ENCODE results near the gene ARHGEF28.

Gene ARHGEF28

DNA sequence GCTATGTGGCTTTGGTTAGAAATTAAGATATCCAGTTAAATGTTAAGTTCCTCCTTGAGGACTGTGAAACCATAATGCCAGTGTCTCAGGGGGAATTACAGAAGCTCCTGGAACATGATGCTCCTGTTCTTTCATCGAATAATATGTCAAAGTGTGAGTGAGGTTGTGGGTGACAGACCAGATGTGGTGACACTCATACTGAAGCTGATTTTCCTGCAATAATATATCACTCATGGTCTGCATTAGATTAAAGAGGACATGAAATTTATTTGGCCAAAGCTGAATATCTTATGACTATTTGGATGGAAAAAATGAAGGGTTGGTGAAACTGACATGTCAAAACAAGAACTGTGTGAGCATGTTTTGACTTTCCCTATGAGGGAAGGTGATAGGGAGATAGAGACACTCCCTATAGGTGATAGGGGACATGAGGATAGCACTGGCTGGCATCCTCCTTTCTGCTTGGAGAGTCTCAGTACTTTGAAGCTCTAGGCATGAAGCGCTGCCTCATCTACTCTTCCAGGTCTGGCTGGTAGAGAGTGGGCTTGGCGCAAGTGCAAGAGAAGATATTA, 173.5 kb downstream of the ARHGEF28 start:
- TF ChIP-seq, protein P1, sequence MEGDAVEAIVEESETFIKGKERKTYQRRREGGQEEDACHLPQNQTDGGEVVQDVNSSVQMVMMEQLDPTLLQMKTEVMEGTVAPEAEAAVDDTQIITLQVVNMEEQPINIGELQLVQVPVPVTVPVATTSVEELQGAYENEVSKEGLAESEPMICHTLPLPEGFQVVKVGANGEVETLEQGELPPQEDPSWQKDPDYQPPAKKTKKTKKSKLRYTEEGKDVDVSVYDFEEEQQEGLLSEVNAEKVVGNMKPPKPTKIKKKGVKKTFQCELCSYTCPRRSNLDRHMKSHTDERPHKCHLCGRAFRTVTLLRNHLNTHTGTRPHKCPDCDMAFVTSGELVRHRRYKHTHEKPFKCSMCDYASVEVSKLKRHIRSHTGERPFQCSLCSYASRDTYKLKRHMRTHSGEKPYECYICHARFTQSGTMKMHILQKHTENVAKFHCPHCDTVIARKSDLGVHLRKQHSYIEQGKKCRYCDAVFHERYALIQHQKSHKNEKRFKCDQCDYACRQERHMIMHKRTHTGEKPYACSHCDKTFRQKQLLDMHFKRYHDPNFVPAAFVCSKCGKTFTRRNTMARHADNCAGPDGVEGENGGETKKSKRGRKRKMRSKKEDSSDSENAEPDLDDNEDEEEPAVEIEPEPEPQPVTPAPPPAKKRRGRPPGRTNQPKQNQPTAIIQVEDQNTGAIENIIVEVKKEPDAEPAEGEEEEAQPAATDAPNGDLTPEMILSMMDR (IDR thresholded peaks at IDR 0.05) = no peak
- Mint-ChIP-seq H3K27me3 (ENCODE audit: low read depth, poor library complexity) (peaks cover 20% of the 10 kb centered on the region), H3K4me3 (no peak overlapping the region), H3K27ac (no peak overlapping the region), H3K4me1 (peaks cover 20% of the 10 kb centered on the region), H3K9me3 (no peaks in the 10 kb centered on the region), H3K36me3 (ENCODE audit: low read depth) (no peaks in the 10 kb centered on the region)
- DNase-seq = no peak

DNA sequence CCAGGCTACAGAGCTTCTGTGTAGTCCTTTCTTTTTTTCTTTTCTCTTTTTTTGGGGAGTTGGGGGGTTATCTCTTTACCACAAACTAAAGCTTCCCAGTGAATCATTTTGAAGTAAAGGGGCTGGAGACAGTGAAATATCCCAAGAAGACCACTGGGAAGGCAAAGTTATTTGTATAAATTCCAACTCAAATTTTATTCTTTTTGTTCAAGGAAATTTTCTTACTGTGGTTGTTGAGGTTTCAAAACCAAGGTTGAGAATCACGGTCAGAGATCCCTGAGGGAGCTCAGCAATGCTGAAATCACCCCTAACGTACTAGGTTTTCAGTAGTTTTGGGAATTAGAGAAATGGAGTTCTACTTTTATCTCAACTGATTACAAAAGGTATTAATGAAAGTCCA, 175.7 kb downstream of the ARHGEF28 start:
- TF ChIP-seq, protein P1 (IDR thresholded peaks at IDR 0.05) = no peak
- no peak for DNase-seq
- peaks cover 12% of the 10 kb centered on the region for H3K4me1 Mint-ChIP-seq
- peaks cover 25% of the 10 kb centered on the region for H3K27me3 Mint-ChIP-seq (ENCODE audit: low read depth, poor library complexity)
- H3K9me3 Mint-ChIP-seq = no peaks in the 10 kb centered on the region
- H3K36me3 Mint-ChIP-seq (ENCODE audit: low read depth) = no peaks in the 10 kb centered on the region
- no peak overlapping the region for H3K27ac Mint-ChIP-seq
- H3K4me3 Mint-ChIP-seq = no peak overlapping the region

DNA sequence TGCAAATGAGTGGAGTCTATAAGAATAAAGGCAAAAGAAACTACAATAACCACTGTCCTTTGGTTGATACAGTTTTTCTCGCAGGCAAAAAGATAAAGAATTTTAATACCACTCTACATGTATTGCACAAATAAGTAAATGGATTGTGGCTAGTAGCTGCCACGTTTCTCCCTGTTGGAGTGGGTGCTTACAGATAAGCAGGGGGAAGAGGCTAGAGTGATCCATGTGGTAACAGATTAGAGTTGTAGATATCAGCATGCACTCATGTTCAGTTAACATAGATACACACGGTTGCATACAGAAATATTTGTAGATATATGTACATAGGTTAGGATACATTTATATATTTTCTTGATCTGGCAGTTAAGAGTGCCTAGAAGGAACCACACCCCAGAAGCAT, 179.5 kb downstream of the ARHGEF28 start:
- peaks cover 26% of the 10 kb centered on the region for H3K27me3 Mint-ChIP-seq (ENCODE audit: low read depth, poor library complexity)
- TF ChIP-seq, protein P1 (IDR thresholded peaks at IDR 0.05) = no peak
- no peaks in the 10 kb centered on the region for H3K9me3 Mint-ChIP-seq
- H3K36me3 Mint-ChIP-seq (ENCODE audit: low read depth) = no peaks in the 10 kb centered on the region
- no peak overlapping the region for H3K27ac Mint-ChIP-seq
- peaks cover 2% of the 10 kb centered on the region for H3K4me1 Mint-ChIP-seq
- no peak overlapping the region for H3K4me3 Mint-ChIP-seq
- DNase-seq = no peak

DNA sequence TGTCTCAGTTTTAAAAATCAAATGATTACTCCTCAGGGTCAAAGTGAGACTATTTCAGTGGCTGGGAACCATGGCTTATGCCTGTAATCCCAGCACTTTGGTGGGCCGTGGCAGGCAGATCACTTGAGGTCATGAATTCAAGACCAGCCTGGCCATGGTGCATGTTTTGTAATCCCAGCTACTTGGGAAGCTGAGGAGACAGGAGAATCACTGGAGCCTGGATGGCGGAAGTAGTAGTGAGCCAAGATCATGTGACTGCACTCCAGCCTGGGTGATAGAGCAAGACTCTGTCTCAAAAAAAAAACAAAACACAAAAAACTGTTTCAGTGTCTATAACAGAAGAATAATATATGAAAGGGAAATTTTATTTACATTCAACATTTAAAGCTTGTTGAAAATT, 182.9 kb downstream of the ARHGEF28 start:
- H3K27ac Mint-ChIP-seq = no peak overlapping the region
- DNase-seq = no peak
- H3K4me1 Mint-ChIP-seq = peaks cover 26% of the 10 kb centered on the region
- H3K36me3 Mint-ChIP-seq (ENCODE audit: low read depth) = no peaks in the 10 kb centered on the region
- no peaks in the 10 kb centered on the region for H3K9me3 Mint-ChIP-seq
- no peak overlapping the region for H3K4me3 Mint-ChIP-seq
- TF ChIP-seq, protein P1 (IDR thresholded peaks at IDR 0.05) = no peak
- peaks cover 15% of the 10 kb centered on the region for H3K27me3 Mint-ChIP-seq (ENCODE audit: low read depth, poor library complexity)

DNA sequence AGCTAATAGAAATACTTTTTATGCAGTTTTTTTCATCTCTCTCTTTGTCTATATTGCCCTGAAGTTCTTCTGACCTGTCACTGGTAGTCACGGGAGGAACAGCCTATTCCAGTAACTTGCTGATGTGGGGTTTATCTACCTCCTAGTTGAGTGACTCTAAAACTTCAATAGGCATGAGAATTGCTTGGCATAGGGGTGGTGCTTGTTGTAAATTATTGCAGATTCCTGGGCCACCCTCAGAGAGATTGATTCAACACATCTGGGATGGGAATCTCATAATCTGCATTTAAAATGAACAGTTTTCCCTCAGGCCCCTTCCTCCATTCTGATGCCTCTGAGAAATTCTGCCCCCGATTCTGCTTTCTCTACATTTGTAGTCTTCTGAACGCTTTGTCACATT, 184.4 kb downstream of the ARHGEF28 start:
- H3K4me1 Mint-ChIP-seq = peaks cover 38% of the 10 kb centered on the region
- TF ChIP-seq, protein P1 (IDR thresholded peaks at IDR 0.05) = no peak
- no peak overlapping the region for H3K4me3 Mint-ChIP-seq
- no peaks in the 10 kb centered on the region for H3K36me3 Mint-ChIP-seq (ENCODE audit: low read depth)
- H3K9me3 Mint-ChIP-seq = no peaks in the 10 kb centered on the region
- DNase-seq = no peak
- peaks cover 7% of the 10 kb centered on the region for H3K27me3 Mint-ChIP-seq (ENCODE audit: low read depth, poor library complexity)
- H3K27ac Mint-ChIP-seq = no peak overlapping the region

DNA sequence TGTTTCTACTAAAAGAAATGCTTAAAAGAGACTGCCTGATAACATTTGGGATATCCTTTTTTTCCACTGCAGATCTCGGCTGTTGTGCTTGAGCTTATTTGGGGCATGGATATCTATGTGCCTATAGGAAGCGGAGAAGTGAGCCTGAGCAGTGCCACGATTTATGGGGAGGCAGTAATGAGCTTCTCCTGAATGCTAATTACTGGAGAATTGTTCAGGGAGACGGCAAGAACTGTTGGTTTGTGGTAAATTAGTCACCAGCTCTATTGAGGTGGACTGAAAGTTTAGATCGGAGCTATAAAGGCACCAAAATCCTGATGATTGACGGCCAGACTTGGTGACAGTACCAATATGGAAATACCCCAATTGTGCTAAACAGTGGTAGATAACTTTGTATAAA, 186.5 kb downstream of the ARHGEF28 start:
- H3K27ac Mint-ChIP-seq = peak overlapping the region; percentile 60

More for the DNA sequence above, 186.5 kb downstream of the ARHGEF28 start:
- peak overlapping the region; percentile 78 for H3K4me3 Mint-ChIP-seq
- H3K4me1 Mint-ChIP-seq = peaks cover 50% of the 10 kb centered on the region
- H3K27me3 Mint-ChIP-seq (ENCODE audit: low read depth, poor library complexity) = peaks cover 4% of the 10 kb centered on the region
- DNase-seq = peak; percentile 8
- no peaks in the 10 kb centered on the region for H3K36me3 Mint-ChIP-seq (ENCODE audit: low read depth)
- TF ChIP-seq, protein P1 (IDR thresholded peaks at IDR 0.05) = no peak
- no peaks in the 10 kb centered on the region for H3K9me3 Mint-ChIP-seq
